Endothelial cell of hepatic sinusoid (primary cell): ENCODE results near the gene SLC18A2.
"Not testable (repeated sequence)": the region's sequence is repeated elsewhere in the genome, so short reads cannot be mapped to it uniquely, and the experiment has no call there.

Experiments
- in situ Hi-C: cut with HindIII; loops from 2 replicates; pipeline ENCODE4 v1.10.0; 2017; ENCODE audit warnings: low sequenced_read_pairs

The SLC18A2 gene

DNA sequence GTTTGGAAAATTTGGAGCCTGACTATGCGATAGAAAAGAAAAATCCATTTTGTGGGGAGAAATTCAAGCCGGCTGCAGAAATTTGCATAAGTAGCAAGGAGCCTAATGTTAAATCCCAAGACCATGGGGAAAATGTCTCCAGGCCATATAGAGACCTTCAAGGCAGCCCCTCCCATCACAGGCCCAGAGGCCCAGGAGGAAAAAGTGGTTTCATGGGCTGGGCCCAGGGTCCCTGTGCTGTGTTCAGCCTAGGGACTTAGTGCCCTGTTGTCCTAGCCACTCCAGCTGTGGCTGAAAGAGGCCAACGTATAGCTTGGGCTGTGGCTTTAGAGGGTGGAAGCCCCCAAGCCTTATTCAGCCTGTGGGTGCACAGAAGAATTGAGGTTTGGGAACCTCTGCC, 62.5 kb downstream of the SLC18A2 start:
- in situ Hi-C loops = not testable (repeated sequence)

DNA sequence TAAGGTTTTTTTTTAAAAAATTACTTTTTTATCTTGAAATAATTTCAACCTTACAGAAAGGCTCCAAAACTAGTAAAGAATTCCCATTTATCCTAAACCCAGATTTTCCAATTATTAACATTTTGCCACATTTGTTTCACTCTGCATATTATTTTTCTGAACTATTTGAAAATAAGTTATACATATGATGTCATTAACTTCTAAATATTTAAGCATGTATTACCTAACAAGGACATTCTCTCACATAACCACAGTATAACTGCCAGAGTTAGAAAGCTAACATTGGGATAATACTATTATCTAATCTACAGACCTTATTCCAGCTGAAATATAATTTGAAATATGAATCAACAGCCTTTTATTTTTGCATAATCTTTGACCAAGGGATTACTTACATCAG, 65.8 kb downstream of the SLC18A2 start:
- in situ Hi-C loops = loop anchor here (5.0 kb wide), 1 partner anchor 51 kb away; no protein-coding TSS in a partner anchor

GRCh38 chr10:117311261-117311660, 70.3 kb downstream of the SLC18A2 start:
- in situ Hi-C loops = no loop called here

GRCh38 chr10:117312430-117312829, 71.5 kb downstream of the SLC18A2 start:
- in situ Hi-C loops = no loop called here

- in situ Hi-C loops = no loop called here
Measured at GRCh38 chr10:117313641-117314040, 72.7 kb downstream of the SLC18A2 start.

GRCh38 chr10:117316701-117317100, 75.8 kb downstream of the SLC18A2 start:
- in situ Hi-C loops = no loop called here

- in situ Hi-C loops = no loop called here
Measured at GRCh38 chr10:117318909-117319308, 78.0 kb downstream of the SLC18A2 start.

DNA sequence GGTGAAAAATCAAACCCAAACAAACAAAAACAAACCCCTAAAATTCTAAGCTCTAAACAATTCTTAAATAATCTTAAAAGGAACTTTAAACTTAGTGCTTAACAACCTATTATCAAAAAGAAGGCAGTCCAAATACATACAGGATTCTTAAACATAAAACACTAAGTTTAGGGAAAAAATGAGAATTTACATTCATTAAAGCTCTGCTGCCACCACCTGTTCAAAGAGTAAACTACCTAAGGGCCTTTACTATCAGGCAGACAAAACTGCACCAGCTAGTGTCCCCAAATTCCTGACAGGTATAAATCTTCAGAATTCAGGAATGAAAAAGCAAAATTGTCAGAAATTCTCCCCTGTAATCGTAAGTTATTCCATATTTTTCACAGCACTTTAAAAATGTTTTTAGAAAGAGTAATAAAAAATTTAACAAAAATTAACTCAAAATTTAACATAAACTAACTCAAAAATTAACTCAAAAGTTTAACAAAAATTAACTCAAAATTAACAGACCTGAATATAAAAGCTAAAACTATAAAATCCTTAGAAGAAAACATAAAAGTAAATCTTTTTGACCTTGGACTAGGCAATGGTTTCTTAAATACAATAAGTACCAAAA, 79.2 kb downstream of the SLC18A2 start:
- in situ Hi-C loops = no loop called here

DNA sequence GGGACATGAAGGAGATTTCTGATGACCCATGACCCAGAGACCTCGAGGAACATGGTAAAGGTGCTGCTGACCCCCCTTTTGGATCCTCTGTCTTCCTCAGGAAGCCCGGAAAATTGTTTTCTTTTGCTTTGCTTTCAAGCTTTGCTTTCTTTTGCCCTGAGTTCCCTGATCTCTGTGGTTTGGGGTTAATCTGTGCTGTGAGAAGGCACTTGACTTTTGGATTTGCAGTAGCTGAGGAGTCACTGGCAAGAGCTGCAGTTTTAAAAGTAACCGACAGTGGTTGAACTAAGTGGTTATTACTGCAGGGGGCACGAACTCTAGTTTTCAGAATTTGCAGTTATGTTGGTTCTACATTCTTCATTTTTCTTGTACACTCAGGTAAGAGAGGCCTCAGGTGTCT, 81.3 kb downstream of the SLC18A2 start:
- in situ Hi-C loops = no loop called here

DNA sequence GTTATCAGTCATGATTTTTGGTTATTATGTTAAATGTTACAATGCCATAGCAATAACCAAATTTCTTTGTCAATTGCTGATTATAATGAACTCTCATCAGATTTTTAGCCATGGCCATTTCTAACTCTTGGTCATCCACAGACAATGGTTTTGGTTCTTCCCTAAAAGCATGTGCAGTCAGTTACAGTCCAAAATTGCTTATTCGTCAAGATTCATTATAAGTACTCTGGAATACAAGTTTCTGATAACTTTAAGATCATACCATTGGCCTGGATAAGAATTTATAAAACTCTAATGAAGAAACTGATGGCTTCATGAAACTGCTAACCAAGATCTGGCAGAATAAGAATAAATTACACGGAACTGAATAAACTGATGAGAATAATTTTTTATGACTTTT, 83.5 kb downstream of the SLC18A2 start:
- in situ Hi-C loops = no loop called here

- in situ Hi-C loops = loop anchor here (5.0 kb wide), 1 partner anchor 50 kb away; no protein-coding TSS in a partner anchor
Measured at GRCh38 chr10:117327262-117327661, 86.3 kb downstream of the SLC18A2 start.
